Measurements from ENCODE around the gene WDR33.

Gene WDR33

GRCh38 chr2:127653421-127654083 is 157.4 kb downstream of the WDR33 start:
- DNase-seq = no peak

- no peak for DNase-seq
Observed at GRCh38 chr2:127652786-127653357, 158.1 kb downstream of the WDR33 start.

- no peak for DNase-seq
Observed at GRCh38 chr2:127651971-127652550, 158.9 kb downstream of the WDR33 start.

- DNase-seq = no peak
Observed at GRCh38 chr2:127651381-127651809, 159.6 kb downstream of the WDR33 start.

Measured in activated CD4-positive, alpha-beta T cell treated with anti-CD3 and anti-CD28 coated beads for 48 hours (primary cell).